Left ventricle myocardium inferior (tissue), 1 donor: ENCODE data around the gene GPR155. TPM values are rescaled to one million over a fixed set of nuclear protein-coding genes. Genes with fewer than 3 reads are reported as not detected.

ENCODE experiments used
- DNase-seq: peaks from one replicate; pipeline ENCODE4 v3.0.0-alpha.2; 2020
- H3K27ac ChIP-seq: fragments of 200-600 bp; replicated peaks from 2 replicates; pipeline ENCODE4 v1.8.0; 2021
- H3K27me3 ChIP-seq: fragments of 200-600 bp; 2 replicates; pipeline ENCODE4 v1.8.0; 2021; ENCODE audit warnings: low read depth
- H3K36me3 ChIP-seq: fragments of 200-600 bp; 2 replicates; pipeline ENCODE4 v1.8.0; 2021
- H3K4me1 ChIP-seq: fragments of 200-600 bp; 2 replicates; pipeline ENCODE4 v1.8.0; 2021
- H3K4me3 ChIP-seq: fragments of 200-600 bp; 2 replicates; pipeline ENCODE4 v1.8.0; 2021; ENCODE audit warnings: mild to moderate bottlenecking, moderate library complexity
- H3K9me3 ChIP-seq: fragments of 200-600 bp; replicated peaks from 2 replicates; pipeline ENCODE4 v1.8.0; 2021
- intact Hi-C: fragments of 100-400 bp; cut with micrococcal nuclease; formaldehyde crosslinking; loops from one replicate; pipeline ENCODE4 v1.11.0; 2022
- total RNA-seq: library from RNA; stranded (reverse); fragmentation: NEBNext Ultra II Directional; extraction: Animal tissue kit (Norgen Biotek cat#: 25700); gene quantifications from one replicate; pipeline ENCODE4 v1.2.1, GENCODE V29; 2021
- TF ChIP-seq, protein P1 (sequence below): fragments of 200-600 bp; IDR thresholded peaks from 2 replicates; pipeline ENCODE4 v1.8.0; 2021; ENCODE audit warnings: antibody characterized with exemption, mild to moderate bottlenecking, borderline replicate concordance
- donor health status: DM: no; HTN: yes; CAD: no; lungs with severe emphysema.

Gene GPR155
- total RNA-seq, 1 donor from 2014 or later = 16.3 TPM

DNA sequence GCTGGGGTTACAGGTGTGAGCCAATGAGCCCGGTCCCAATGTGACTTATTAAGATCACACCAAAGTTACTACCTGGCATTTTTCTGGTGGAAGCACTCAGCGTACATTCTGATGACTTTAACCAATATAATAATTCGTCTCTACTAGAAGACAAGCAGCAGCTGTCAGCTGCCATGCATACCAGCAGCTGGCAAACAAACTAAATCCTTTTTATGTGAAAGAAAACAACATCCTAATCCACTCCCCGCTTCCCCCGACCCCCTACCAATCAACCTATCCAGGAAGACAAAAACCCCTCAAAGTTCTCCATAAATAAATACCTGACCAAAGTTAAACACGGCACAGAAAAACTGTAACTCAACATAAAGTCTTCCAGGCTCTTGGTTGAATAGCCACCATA, 42.1 kb downstream of the GPR155 start:
- Histone ChIP-seq H3K27me3 (no peaks in the 10 kb centered on the region), H3K36me3 (peaks cover 50% of the 10 kb centered on the region), H3K9me3 (no peaks in the 10 kb centered on the region), H3K4me1 (peaks cover 7% of the 10 kb centered on the region), H3K27ac (no peak overlapping the region), H3K4me3 (no peak overlapping the region)
- no peak for DNase-seq
- intact Hi-C loops = no loop called here
- TF ChIP-seq, protein P1, sequence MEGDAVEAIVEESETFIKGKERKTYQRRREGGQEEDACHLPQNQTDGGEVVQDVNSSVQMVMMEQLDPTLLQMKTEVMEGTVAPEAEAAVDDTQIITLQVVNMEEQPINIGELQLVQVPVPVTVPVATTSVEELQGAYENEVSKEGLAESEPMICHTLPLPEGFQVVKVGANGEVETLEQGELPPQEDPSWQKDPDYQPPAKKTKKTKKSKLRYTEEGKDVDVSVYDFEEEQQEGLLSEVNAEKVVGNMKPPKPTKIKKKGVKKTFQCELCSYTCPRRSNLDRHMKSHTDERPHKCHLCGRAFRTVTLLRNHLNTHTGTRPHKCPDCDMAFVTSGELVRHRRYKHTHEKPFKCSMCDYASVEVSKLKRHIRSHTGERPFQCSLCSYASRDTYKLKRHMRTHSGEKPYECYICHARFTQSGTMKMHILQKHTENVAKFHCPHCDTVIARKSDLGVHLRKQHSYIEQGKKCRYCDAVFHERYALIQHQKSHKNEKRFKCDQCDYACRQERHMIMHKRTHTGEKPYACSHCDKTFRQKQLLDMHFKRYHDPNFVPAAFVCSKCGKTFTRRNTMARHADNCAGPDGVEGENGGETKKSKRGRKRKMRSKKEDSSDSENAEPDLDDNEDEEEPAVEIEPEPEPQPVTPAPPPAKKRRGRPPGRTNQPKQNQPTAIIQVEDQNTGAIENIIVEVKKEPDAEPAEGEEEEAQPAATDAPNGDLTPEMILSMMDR = no peak

DNA sequence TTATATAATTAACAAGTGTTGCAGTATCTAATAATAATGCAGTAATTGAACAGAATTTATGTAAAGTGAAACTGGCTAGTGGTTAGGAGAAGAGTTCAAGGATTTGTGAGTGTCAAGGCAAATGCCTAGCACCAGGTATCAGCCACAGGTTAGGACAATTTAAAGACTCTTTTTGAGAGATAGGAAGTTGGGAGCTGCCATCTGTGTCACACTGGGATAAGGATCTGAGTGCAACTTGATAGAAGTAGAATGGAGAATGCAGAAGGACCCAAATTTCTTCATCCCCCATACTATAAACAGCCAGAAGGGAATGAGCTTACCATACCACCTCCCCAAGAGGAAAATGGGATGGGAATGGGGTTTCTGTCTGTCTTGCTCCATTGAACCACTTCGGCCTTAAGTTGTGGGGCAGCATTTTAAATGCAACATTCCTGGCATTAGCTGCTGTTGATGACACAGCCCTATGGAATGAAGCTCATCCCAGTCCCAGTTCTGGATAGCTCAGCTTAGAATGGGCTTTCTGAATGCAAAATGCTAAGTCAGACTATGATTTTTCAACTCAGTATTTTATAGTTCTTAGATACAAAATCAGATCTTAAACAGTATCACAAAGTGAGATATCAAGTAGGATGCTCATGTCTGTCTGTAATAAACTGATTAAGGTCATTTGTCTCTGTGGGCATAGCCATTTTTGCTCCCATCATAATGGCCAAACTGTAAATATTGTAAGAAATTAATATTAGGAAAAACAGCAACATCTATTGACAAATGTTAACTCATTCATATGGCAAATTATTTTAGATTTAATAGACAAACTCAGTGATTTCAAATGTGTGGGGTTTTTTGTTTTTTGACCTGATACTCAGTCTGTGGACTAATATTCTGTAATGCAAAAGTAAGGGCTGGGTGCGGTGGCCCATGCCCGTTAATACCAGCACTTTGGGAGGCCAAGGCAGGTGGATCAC, 44.0 kb downstream of the GPR155 start:
- H3K36me3 ChIP-seq = peaks cover 41% of the 10 kb centered on the region

DNA sequence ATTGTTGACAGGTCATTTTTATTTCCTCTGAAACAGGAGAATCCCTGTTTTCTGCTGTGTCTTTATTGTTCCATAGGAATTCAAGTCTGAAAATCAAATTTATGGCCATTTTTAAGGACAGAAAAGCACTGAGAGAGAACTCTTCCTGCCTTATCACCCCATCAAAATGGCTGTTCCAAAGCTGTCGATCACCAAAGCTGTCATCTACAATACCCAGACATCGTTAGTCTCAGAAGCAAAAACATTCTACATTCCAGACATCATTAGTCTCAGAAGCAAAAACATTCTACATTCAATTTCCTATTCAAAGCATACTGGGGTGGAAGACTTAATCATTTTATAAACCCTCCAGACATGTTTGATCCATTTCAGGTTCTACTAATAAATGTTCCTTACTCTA, 46.9 kb downstream of the GPR155 start:
- Histone ChIP-seq H3K27me3 (no peaks in the 10 kb centered on the region), H3K9me3 (no peaks in the 10 kb centered on the region), H3K4me3 (no peak overlapping the region), H3K4me1 (peaks cover 19% of the 10 kb centered on the region), H3K36me3 (peaks cover 40% of the 10 kb centered on the region), H3K27ac (no peak overlapping the region)
- TF ChIP-seq, protein P1 = no peak
- no peak for DNase-seq
- intact Hi-C loops = no loop called here

More for the DNA sequence above, 44.0 kb downstream of the GPR155 start:
- no peaks in the 10 kb centered on the region for H3K9me3 ChIP-seq
- no peak overlapping the region for H3K27ac ChIP-seq
- no peak overlapping the region for H3K4me3 ChIP-seq
- DNase-seq = no peak
- peaks cover 19% of the 10 kb centered on the region for H3K4me1 ChIP-seq
- no peaks in the 10 kb centered on the region for H3K27me3 ChIP-seq
- TF ChIP-seq, protein P1 = no peak
- intact Hi-C loops = no loop called here

DNA sequence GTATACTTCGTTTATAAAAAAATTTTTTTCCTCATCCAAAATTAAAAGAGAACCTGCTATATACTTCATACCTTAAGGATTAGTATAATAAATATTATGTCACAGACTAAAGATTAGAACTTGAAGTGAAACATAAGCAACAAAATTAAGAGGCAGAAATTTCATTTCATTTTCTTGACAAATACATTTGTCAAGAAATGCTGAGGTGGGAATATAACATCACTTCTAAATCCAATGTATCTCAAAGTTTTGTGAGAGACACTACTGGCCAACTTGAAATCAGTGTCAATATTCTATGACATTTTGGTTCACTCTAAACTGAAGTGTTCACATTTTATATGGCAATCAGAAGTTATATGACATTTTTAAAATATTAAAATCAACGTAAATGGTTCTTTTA, 47.5 kb downstream of the GPR155 start:
- intact Hi-C loops = no loop called here
- H3K27ac ChIP-seq = no peak overlapping the region
- peaks cover 19% of the 10 kb centered on the region for H3K4me1 ChIP-seq
- no peaks in the 10 kb centered on the region for H3K27me3 ChIP-seq
- peaks cover 40% of the 10 kb centered on the region for H3K36me3 ChIP-seq
- H3K4me3 ChIP-seq = no peak overlapping the region
- TF ChIP-seq, protein P1 = no peak
- DNase-seq = no peak
- no peaks in the 10 kb centered on the region for H3K9me3 ChIP-seq

DNA sequence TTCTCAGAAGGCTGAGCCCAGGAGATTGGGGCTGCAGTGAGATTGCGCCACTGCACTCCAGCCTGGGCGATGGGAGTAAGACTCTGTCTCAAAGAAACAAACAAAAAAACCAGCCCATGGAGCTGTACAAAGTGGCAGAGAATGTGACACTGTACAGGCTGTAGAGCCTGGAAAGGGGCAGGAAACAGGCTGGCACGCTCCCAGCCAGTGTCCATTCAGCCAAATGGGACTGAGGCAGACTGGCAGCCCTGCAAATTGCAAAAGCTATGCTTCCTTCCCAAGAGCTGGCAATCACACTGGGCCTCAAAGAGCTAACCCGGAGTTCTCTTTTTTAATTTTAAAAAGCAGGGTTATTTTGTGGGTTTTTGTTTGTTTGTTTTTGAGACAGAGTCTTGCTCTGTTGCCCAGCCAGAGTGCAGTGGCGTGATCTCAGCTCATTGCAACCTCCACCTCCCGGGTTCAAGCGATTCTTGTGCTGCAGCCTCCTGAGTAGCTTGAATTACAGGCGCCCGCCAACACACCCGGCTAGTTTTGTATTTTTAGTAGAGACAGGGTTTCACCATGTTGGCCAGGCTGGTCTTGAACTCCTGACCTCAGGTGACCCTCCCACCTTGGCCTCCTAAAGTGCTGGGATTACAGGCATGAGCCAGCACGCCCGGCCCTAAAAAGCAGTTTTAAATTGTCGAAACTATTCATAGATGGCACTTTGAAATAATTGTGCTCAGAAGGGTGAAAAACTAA, 48.5 kb downstream of the GPR155 start:
- Histone ChIP-seq H3K9me3 (no peaks in the 10 kb centered on the region), H3K4me1 (peaks cover 19% of the 10 kb centered on the region), H3K27me3 (no peaks in the 10 kb centered on the region), H3K27ac (peak overlapping the region; percentile 41), H3K36me3 (peaks cover 36% of the 10 kb centered on the region), H3K4me3 (no peak overlapping the region)
- DNase-seq = peak; percentile 56
- TF ChIP-seq, protein P1 = no peak
- intact Hi-C loops = no loop called here
